HCT116 (cell line): Measurements from ENCODE around the gene FOXN1. TPM values are rescaled to one million over a fixed set of nuclear protein-coding genes. Genes with fewer than 3 reads are reported as not detected.

Source experiments
- ATAC-seq: fragments of 200-7000 bp; cut with Tn5 transposase; 2 replicates; pipeline ENCODE4 v1.9.1; 2020; ENCODE audit warnings: mild to moderate bottlenecking, moderate library complexity
- BruUV-seq: library from RNA; stranded (reverse); fragments of 400-500 nt; replicated peaks from 2 replicates; lab custom pipeline; 2021; lab: Mats Ljungman, UMichigan
- CTCF ChIA-PET: fragments of 300-600 bp; sonication (Branson Sonifier 250); formaldehyde crosslinking; loops from one replicate; lab custom pipeline; 2021; ENCODE audit warnings: antibody characterized with exemption; lab: Charles Lee
- POLR2A ChIA-PET: fragments of 300-600, 350-600 bp; sonication (Branson Sonifier 250); formaldehyde crosslinking; loops from one replicate; lab custom pipeline; 2021; ENCODE audit warnings: antibody characterized with exemption; lab: Charles Lee
- RAD21 ChIA-PET, 2 experiments: fragments of 300-600 bp; sonication (Branson Sonifier 250); formaldehyde crosslinking; loops; one replicate each; lab custom pipeline; 2023; ENCODE audit warnings: low total read pairs in 2 of 2; ENCODE audit not compliant: uncharacterized antibody in 2 of 2, unreplicated experiment in 2 of 2, low non-redundant PET in 1 of 2; lab: Charles Lee
- DNase-seq: peaks from one replicate; pipeline ENCODE4 v3.0.0-alpha.2; 2010; ENCODE audit warnings: low read depth, low spot score
- H2AFZ ChIP-seq: fragments of 200-600 bp; shearing (Covaris generic), sonication (generic); 2 replicates; pipeline ENCODE4 v1.6.1; 2017; ENCODE audit warnings: low read depth, mixed run types, mixed read lengths, antibody characterized with exemption, low read length; ENCODE audit not compliant: poor library complexity, severe bottlenecking
- H3K27ac ChIP-seq: 2 replicates; pipeline ENCODE4 v1.5.1; 2012; ENCODE audit warnings: low read depth, low read length
- H3K27me3 ChIP-seq: fragments of 200-600 bp; sonication (generic); 2 replicates; pipeline ENCODE4 v1.6.1; 2016; ENCODE audit warnings: mixed run types, low read length, mixed read lengths; ENCODE audit not compliant: insufficient read depth
- H3K36me3 ChIP-seq, 2 experiments: fragments of 200-500 bp in 1 of 2; fragments of 200-600 bp in 1 of 2; sonication (Bioruptor generic) in 1 of 2; sonication (generic) in 1 of 2; 2 replicates each; pipeline versions ENCODE4 v1.5.1 to v1.6.1; 2014 to 2016; ENCODE audit warnings: low read length in 2 of 2, inconsistent platforms in 1 of 2, mixed read lengths in 1 of 2, mixed run types in 1 of 2; ENCODE audit not compliant: insufficient read depth in 2 of 2, control insufficient read depth in 1 of 2
- H3K4me1 ChIP-seq, 2 experiments: fragments of 200-600 bp in 1 of 2; sonication (generic) in 1 of 2; 2 replicates each; pipeline versions ENCODE4 v1.5.1 to v1.6.1; 2012 to 2017; ENCODE audit warnings: low read length in 2 of 2, inconsistent platforms in 1 of 2, mild to moderate bottlenecking in 1 of 2, mixed read lengths in 1 of 2, mixed run types in 1 of 2, moderate library complexity in 1 of 2; ENCODE audit not compliant: insufficient read depth in 2 of 2, control insufficient read depth in 1 of 2
- H3K4me2 ChIP-seq: fragments of 200-600 bp; sonication (generic); 2 replicates; pipeline ENCODE4 v1.6.1; 2017; ENCODE audit warnings: mixed run types, low read length, mixed read lengths
- H3K4me3 ChIP-seq, 2 experiments: fragments of 200-600 bp in 1 of 2; sonication (generic) in 1 of 2; replicated peaks in 1 of 2; 2 replicates each; pipeline ENCODE4 v1.5.1; 2011 to 2016; ENCODE audit warnings: low read length in 2 of 2, control low read depth in 1 of 2, low read depth in 1 of 2, mild to moderate bottlenecking in 1 of 2, mixed read lengths in 1 of 2, mixed run types in 1 of 2
- H3K79me2 ChIP-seq: fragments of 200-600 bp; sonication (generic); 2 replicates; pipeline ENCODE4 v1.6.1; 2017; ENCODE audit warnings: mild to moderate bottlenecking, mixed run types, low read length, moderate library complexity, mixed read lengths; ENCODE audit not compliant: insufficient read depth
- H3K9ac ChIP-seq: fragments of 200-600 bp; sonication (generic); 2 replicates; pipeline ENCODE4 v1.6.1; 2016; ENCODE audit warnings: low read length, mixed read lengths
- H3K9me2 ChIP-seq: fragments of 200-600 bp; sonication (generic), shearing (Covaris generic); 2 replicates; pipeline ENCODE4 v1.6.1; 2017; ENCODE audit warnings: mixed run types, mild to moderate bottlenecking, moderate library complexity; ENCODE audit not compliant: insufficient read depth
- H3K9me3 ChIP-seq, 2 experiments: fragments of 200-500 bp in 1 of 2; fragments of 200-600 bp in 1 of 2; sonication (Bioruptor generic) in 1 of 2; sonication (generic) in 1 of 2; 2 replicates each; pipeline ENCODE4 v1.6.1; 2014 to 2017; ENCODE audit warnings: low read length in 2 of 2, mixed read lengths in 2 of 2, inconsistent platforms in 1 of 2, low read depth in 1 of 2, mild to moderate bottlenecking in 1 of 2, mixed run types in 1 of 2, moderate library complexity in 1 of 2; ENCODE audit not compliant: control insufficient read depth in 1 of 2, insufficient read depth in 1 of 2
- H4K20me1 ChIP-seq: fragments of 200-600 bp; sonication (generic), shearing (Covaris generic); 2 replicates; pipeline ENCODE4 v1.6.1; 2017; ENCODE audit warnings: mixed run types, mild to moderate bottlenecking, moderate library complexity; ENCODE audit not compliant: insufficient read depth
- ATF3 ChIP-seq: IDR thresholded peaks from 2 replicates; pipeline ENCODE4 v1.6.1; 2012
- CEBPB ChIP-seq: IDR thresholded peaks from 2 replicates; pipeline ENCODE4 v1.6.1; 2012; ENCODE audit warnings: low read depth
- EZH2 ChIP-seq: fragments of 200-600 bp; sonication (generic); IDR thresholded peaks from 2 replicates; pipeline ENCODE4 v1.6.1; 2017; ENCODE audit warnings: antibody characterized with exemption, mixed run types
- JUND ChIP-seq: IDR thresholded peaks from 2 replicates; pipeline ENCODE4 v1.6.1; 2012
- POLR2A ChIP-seq: IDR thresholded peaks from 2 replicates; pipeline ENCODE4 v1.7.0; 2011; ENCODE audit warnings: borderline replicate concordance; ENCODE audit not compliant: insufficient read depth, insufficient read length; ENCODE audit errors: extremely low read depth
- REST ChIP-seq: IDR thresholded peaks from 2 replicates; pipeline ENCODE4 v1.6.1; 2012; ENCODE audit warnings: low read depth
- SIN3A ChIP-seq: IDR thresholded peaks from 2 replicates; pipeline ENCODE4 v1.6.1; 2012; ENCODE audit warnings: low read depth
- TCF7L2 ChIP-seq: IDR thresholded peaks from 2 replicates; pipeline ENCODE4 v1.7.0; 2011; ENCODE audit warnings: borderline replicate concordance, inconsistent platforms; ENCODE audit not compliant: insufficient read depth, insufficient read length; ENCODE audit errors: extremely low read depth
- ZBTB33 ChIP-seq: IDR thresholded peaks from 2 replicates; pipeline ENCODE4 v1.6.1; 2011; ENCODE audit warnings: mild to moderate bottlenecking, low read length, moderate library complexity; ENCODE audit not compliant: insufficient replicate concordance; ENCODE audit errors: extremely low read depth
- ZFX ChIP-seq: fragments of 450-650 bp; IDR thresholded peaks from 2 replicates; pipeline ENCODE4 v1.6.1; 2017
- intact Hi-C: fragments of 100-400 bp; cut with micrococcal nuclease; formaldehyde crosslinking; loops from 2 replicates; pipeline ENCODE4 v1.10.0; 2022
- total RNA-seq: library from RNA; stranded (reverse); gene quantifications from one replicate; pipeline ENCODE4 v1.2.1, GENCODE V29; 2021; ENCODE audit not compliant: unreplicated experiment

Gene FOXN1
- total RNA-seq, 1 experiment from 2014 or later: not detected

- no TSS peak for BruUV-seq
- H3K4me3 ChIP-seq: no peak overlapping the region
- intact Hi-C loops: no loop called here
- peaks cover 12% of the 10 kb centered on the region; the same call in 1 of the 2 replicates for H3K79me2 ChIP-seq
- POLR2A ChIA-PET: no interaction called here
- RAD21 ChIA-PET: no interaction called here
- DNase-seq: no peak
- no peaks in the 10 kb centered on the region for H3K27me3 ChIP-seq
- peak overlapping the region; percentile 20 for H3K4me2 ChIP-seq
- no peak overlapping the region for H3K27ac ChIP-seq
- H3K9me2 ChIP-seq: no peaks in the 10 kb centered on the region
- no peaks in the 10 kb centered on the region for H4K20me1 ChIP-seq
- H3K36me3 ChIP-seq: peaks cover 11 to 17% of the 10 kb centered on the region in 2 experiments; a peak in 3 of 4 replicates
- H2AFZ ChIP-seq: no peak overlapping the region
- peaks cover 6 to 11% of the 10 kb centered on the region in 2 experiments; a peak in 3 of 4 replicates for H3K4me1 ChIP-seq
- CTCF ChIA-PET: no interaction called here
- peak; percentile 84 for ATAC-seq
- no peak for TF ChIP-seq ATF3
- TF ChIP-seq, all 23 proteins: peak for 0
- Histone ChIP-seq H3K9me3 (no peaks in the 10 kb centered on the region), H3K9ac (no peak overlapping the region)
Measured at GRCh38 chr17:28563475-28563874, 57.3 kb downstream of the FOXN1 start.

GRCh38 chr17:28567604-28568003, 61.5 kb downstream of the FOXN1 start:
- BruUV-seq: no TSS peak
- Histone ChIP-seq H3K36me3 (peaks cover 3 to 8% of the 10 kb centered on the region in 2 experiments; a peak in 2 of 4 replicates), H3K27ac (no peak overlapping the region), H4K20me1 (no peaks in the 10 kb centered on the region), H3K4me2 (no peak overlapping the region), H3K9me2 (no peaks in the 10 kb centered on the region), H3K79me2 (peaks cover 34% of the 10 kb centered on the region), H2AFZ (no peak overlapping the region), H3K9me3 (no peaks in the 10 kb centered on the region), H3K27me3 (no peaks in the 10 kb centered on the region), H3K4me3 (no peak overlapping the region), H3K9ac (no peak overlapping the region), H3K4me1 (peaks cover 6 to 30% of the 10 kb centered on the region in 2 experiments)
- TF ChIP-seq SIN3A (no peak), ZBTB33 (no peak), TCF7L2 (no peak), POLR2A (no peak), ZFX (no peak), EZH2 (no peak), JUND (no peak), CEBPB (no peak), REST (no peak)
- intact Hi-C loops: no loop called here
- CTCF ChIA-PET: no interaction called here
- no peak for ATAC-seq
- RAD21 ChIA-PET: no interaction called here
- DNase-seq: no peak
- POLR2A ChIA-PET: no interaction called here
